K562 (cell line): ENCODE measurements around the gene IL20.

ENCODE experiments used
- BRD4 ChIP-seq: fragments of 200-600 bp; sonication (generic); IDR thresholded peaks from 2 replicates; pipeline ENCODE4 v1.6.1; 2017; ENCODE audit warnings: inconsistent platforms
- CREB3 ChIP-seq: fragments of 450-650 bp; conservative IDR thresholded peaks from 2 replicates; pipeline ENCODE4 v1.6.1; 2016; ENCODE audit warnings: missing genetic modification characterization, low read depth, mild to moderate bottlenecking, missing compliant biosample characterization, moderate library complexity
- EGR1 ChIP-seq: fragments of 450-650 bp; conservative IDR thresholded peaks from 2 replicates; pipeline ENCODE4 v1.6.1; 2017; ENCODE audit warnings: mild to moderate bottlenecking
- ETV6 ChIP-seq, 3 experiments: fragments of 150-350 bp in 1 of 3; sonication (generic) in 1 of 3; formaldehyde crosslinking in 1 of 3; IDR thresholded peaks; 2 replicates each; pipeline versions ENCODE4 v1.6.1 to v1.8.0; 2014 to 2022; ENCODE audit warnings: borderline replicate concordance in 2 of 3, low read depth in 2 of 3, antibody characterized with exemption in 1 of 3, low read length in 1 of 3, mild to moderate bottlenecking in 1 of 3, missing genetic modification reagents in 1 of 3
- HMG20A ChIP-seq: fragments of 450-650 bp; formaldehyde crosslinking; conservative IDR thresholded peaks from 2 replicates; pipeline ENCODE4 v1.4.0; 2020; ENCODE audit warnings: mild to moderate bottlenecking, mixed read lengths
- KDM4B ChIP-seq, 2 experiments: fragments of 450-650 bp in 1 of 2; sonication (generic) in 1 of 2; IDR thresholded peaks; 2 replicates each; pipeline ENCODE4 v1.6.1; 2016 to 2017; ENCODE audit warnings: borderline replicate concordance in 2 of 2, antibody characterized with exemption in 1 of 2, low read depth in 1 of 2, mild to moderate bottlenecking in 1 of 2
- NFE2L1 ChIP-seq: fragments of 450-650 bp; IDR thresholded peaks from 2 replicates; pipeline ENCODE4 v1.6.1; 2016; ENCODE audit warnings: missing genetic modification characterization, low read depth, mild to moderate bottlenecking, missing compliant biosample characterization, moderate library complexity, borderline replicate concordance
- POLR2A ChIP-seq: fragments of 450-650 bp; conservative IDR thresholded peaks from 2 replicates; pipeline ENCODE4 v1.6.1; 2016
- POLR2B ChIP-seq: fragments of 450-650 bp; IDR thresholded peaks from 2 replicates; pipeline ENCODE4 v1.6.1; 2018; ENCODE audit warnings: low read depth; ENCODE audit not compliant: partially characterized antibody
- ZNF347 ChIP-seq: fragments of 450-650 bp; formaldehyde crosslinking; IDR thresholded peaks from 2 replicates; pipeline ENCODE4 v1.4.0; 2020; ENCODE audit warnings: low read depth, mild to moderate bottlenecking, moderate library complexity
- ZSCAN29 ChIP-seq: fragments of 450-650 bp; IDR thresholded peaks from 2 replicates; pipeline ENCODE4 v1.6.1; 2017

- no peak for TF ChIP-seq KDM4B (IDR thresholded peaks at IDR 0.05; ENCODE audit: borderline replicate concordance in 2 of 2, low read depth in 1 of 2)
- TF ChIP-seq EGR1 = no peak
- TF ChIP-seq POLR2B = no peak
- no peak for TF ChIP-seq BRD4
- TF ChIP-seq CREB3 (tag) = no peak
- TF ChIP-seq NFE2L1 (tag) = no peak
- TF ChIP-seq HMG20A (CRISPR knock-in tag) = no peak
- no peak for TF ChIP-seq ZSCAN29
- no peak for TF ChIP-seq ZNF347
- no peak for TF ChIP-seq ETV6 (IDR thresholded peaks at IDR 0.05; ENCODE audit: borderline replicate concordance in 1 of 2, low read depth in 2 of 2, low read length in 1 of 2)
- TF ChIP-seq ETV6 (CRISPR knock-in tag; IDR thresholded peaks at IDR 0.05; ENCODE audit: borderline replicate concordance) = no peak
- TF ChIP-seq POLR2A = no peak
Observed at GRCh38 chr1:206896261-206896660, 30.8 kb downstream of the IL20 start.
